Measurements from ENCODE around the gene RPS27.

- TF ChIP-seq CTCF (IDR thresholded peaks at IDR 0.05) (no peak), POLR2AphosphoS5 (IDR thresholded peaks at IDR 0.05) (no peak)
Measured at GRCh38 chr1:154019269-154019668, 28.7 kb downstream of the RPS27 start.

Data from prostate gland (tissue), 2 donors.